HepG2 (cell line): ENCODE measurements around the gene ZNF653. TPM values are rescaled to one million over a fixed set of nuclear protein-coding genes. Genes with fewer than 3 reads are reported as not detected.

ENCODE experiments used
- ARNTL ChIP-seq: sonication (generic); formaldehyde crosslinking; IDR thresholded peaks from 2 replicates; pipeline ENCODE4 v1.4.0; 2020; ENCODE audit warnings: mild to moderate bottlenecking, missing genetic modification reagents
- DR1 ChIP-seq: sonication (generic); formaldehyde crosslinking; IDR thresholded peaks from 2 replicates; pipeline ENCODE4 v1.8.0; 2021; ENCODE audit warnings: mild to moderate bottlenecking, missing genetic modification reagents, inconsistent platforms
- E2F2 ChIP-seq: sonication (generic); formaldehyde crosslinking; IDR thresholded peaks from 2 replicates; pipeline ENCODE4 v1.4.0; 2020; ENCODE audit warnings: missing genetic modification reagents, borderline replicate concordance
- FOXM1 ChIP-seq: sonication (generic); formaldehyde crosslinking; IDR thresholded peaks from 2 replicates; pipeline ENCODE4 v1.5.0; 2020; ENCODE audit warnings: missing genetic modification reagents
- KDM5B ChIP-seq: sonication (generic); formaldehyde crosslinking; IDR thresholded peaks from 2 replicates; pipeline ENCODE4 v1.4.0; 2020; ENCODE audit warnings: missing genetic modification reagents, mild to moderate bottlenecking, borderline replicate concordance
- MIER3 ChIP-seq: IDR thresholded peaks from 2 replicates; pipeline ENCODE4 v1.6.1; 2016; ENCODE audit warnings: missing compliant biosample characterization, borderline replicate concordance
- MYPOP ChIP-seq: sonication (generic); formaldehyde crosslinking; IDR thresholded peaks from 2 replicates; pipeline ENCODE4 v1.8.1; 2023; ENCODE audit warnings: mild to moderate bottlenecking, moderate library complexity, missing genetic modification reagents
- NCOR1 ChIP-seq: fragments of 200-600 bp; sonication (generic); IDR thresholded peaks from 2 replicates; pipeline ENCODE4 v1.7.0; 2017; ENCODE audit warnings: antibody characterized with exemption, low read length, borderline replicate concordance
- NFATC3 ChIP-seq: sonication (generic); formaldehyde crosslinking; IDR thresholded peaks from 2 replicates; pipeline ENCODE4 v1.5.1; 2020; ENCODE audit warnings: mild to moderate bottlenecking, missing genetic modification reagents
- THAP8 ChIP-seq: sonication (generic); formaldehyde crosslinking; IDR thresholded peaks from 2 replicates; pipeline ENCODE4 v1.5.1; 2020; ENCODE audit warnings: missing genetic modification reagents, mild to moderate bottlenecking, borderline replicate concordance
- ZNF276 ChIP-seq: sonication (generic); formaldehyde crosslinking; IDR thresholded peaks from 2 replicates; pipeline ENCODE4 v1.4.0; 2020; ENCODE audit warnings: mild to moderate bottlenecking, low read depth, missing genetic modification reagents
- ZNF34 ChIP-seq: sonication (generic); formaldehyde crosslinking; IDR thresholded peaks from 2 replicates; pipeline ENCODE4 v1.4.0; 2020; ENCODE audit warnings: mild to moderate bottlenecking, missing genetic modification reagents, borderline replicate concordance
- ZNF615 ChIP-seq: sonication (generic); formaldehyde crosslinking; IDR thresholded peaks from 2 replicates; pipeline ENCODE4 v1.5.0; 2020; ENCODE audit warnings: mild to moderate bottlenecking, missing genetic modification reagents, borderline replicate concordance
- ZNF788 ChIP-seq: sonication (generic); formaldehyde crosslinking; IDR thresholded peaks from 2 replicates; pipeline ENCODE4 v1.5.0; 2020; ENCODE audit warnings: mild to moderate bottlenecking, missing genetic modification reagents, borderline replicate concordance
- polyA plus RNA-seq, 8 experiments: library from polyadenylated mRNA; depleted of rRNA in 3 of 8; stranded (reverse) in 7 of 8; unstranded in 1 of 8; fragments of >200 nt; fragmentation: Illumina TruSeq in 4 of 8; extraction: Trizol in 4 of 8; gene quantifications; 2 replicates each; pipeline versions ENCODE4 v1.2.1 to v1.2.3, GENCODE V29; 2011 to 2016; ENCODE audit warnings: low read depth in 4 of 8, missing spikeins in 1 of 8, mixed read lengths in 1 of 8; ENCODE audit not compliant: insufficient read depth in 1 of 8
- total RNA-seq, 5 experiments: library from RNA; depleted of rRNA; stranded (reverse); fragments of >200 nt; fragmentation: Illumina TruSeq; extraction: Trizol; gene quantifications; 2 replicates each; pipeline ENCODE4 v1.2.3, GENCODE V29; 2016; ENCODE audit warnings: low read depth in 1 of 5
- TF ChIP-seq, protein P1 (sequence below): sonication (generic); formaldehyde crosslinking; IDR thresholded peaks from 2 replicates; pipeline ENCODE4 v1.4.0; 2020; ENCODE audit warnings: missing genetic modification reagents
- TF ChIP-seq, protein P2 (sequence below): IDR thresholded peaks from 2 replicates; pipeline ENCODE4 v1.4.0; 2020; ENCODE audit warnings: mild to moderate bottlenecking, missing genetic modification reagents
- TF ChIP-seq, protein P3 (sequence below): sonication (generic); formaldehyde crosslinking; IDR thresholded peaks from 2 replicates; pipeline ENCODE4 v1.4.0; 2020; ENCODE audit warnings: low read depth, mild to moderate bottlenecking, missing genetic modification reagents

ZNF653 gene
- total and polyA plus RNA-seq, 2 of the 13 experiments (the other 11 are each of a cell fraction or from before 2014, with no cell fraction given) = 4.7 to 7.1 TPM

GRCh38 chr19:11530432-11530831 is 24.8 kb upstream of the ZNF653 start (continued):
- TF ChIP-seq, protein P1, sequence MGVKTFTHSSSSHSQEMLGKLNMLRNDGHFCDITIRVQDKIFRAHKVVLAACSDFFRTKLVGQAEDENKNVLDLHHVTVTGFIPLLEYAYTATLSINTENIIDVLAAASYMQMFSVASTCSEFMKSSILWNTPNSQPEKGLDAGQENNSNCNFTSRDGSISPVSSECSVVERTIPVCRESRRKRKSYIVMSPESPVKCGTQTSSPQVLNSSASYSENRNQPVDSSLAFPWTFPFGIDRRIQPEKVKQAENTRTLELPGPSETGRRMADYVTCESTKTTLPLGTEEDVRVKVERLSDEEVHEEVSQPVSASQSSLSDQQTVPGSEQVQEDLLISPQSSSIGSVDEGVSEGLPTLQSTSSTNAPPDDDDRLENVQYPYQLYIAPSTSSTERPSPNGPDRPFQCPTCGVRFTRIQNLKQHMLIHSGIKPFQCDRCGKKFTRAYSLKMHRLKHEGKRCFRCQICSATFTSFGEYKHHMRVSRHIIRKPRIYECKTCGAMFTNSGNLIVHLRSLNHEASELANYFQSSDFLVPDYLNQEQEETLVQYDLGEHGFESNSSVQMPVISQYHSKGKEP (CRISPR knock-in tag) = no peak
- TF ChIP-seq, protein P2, sequence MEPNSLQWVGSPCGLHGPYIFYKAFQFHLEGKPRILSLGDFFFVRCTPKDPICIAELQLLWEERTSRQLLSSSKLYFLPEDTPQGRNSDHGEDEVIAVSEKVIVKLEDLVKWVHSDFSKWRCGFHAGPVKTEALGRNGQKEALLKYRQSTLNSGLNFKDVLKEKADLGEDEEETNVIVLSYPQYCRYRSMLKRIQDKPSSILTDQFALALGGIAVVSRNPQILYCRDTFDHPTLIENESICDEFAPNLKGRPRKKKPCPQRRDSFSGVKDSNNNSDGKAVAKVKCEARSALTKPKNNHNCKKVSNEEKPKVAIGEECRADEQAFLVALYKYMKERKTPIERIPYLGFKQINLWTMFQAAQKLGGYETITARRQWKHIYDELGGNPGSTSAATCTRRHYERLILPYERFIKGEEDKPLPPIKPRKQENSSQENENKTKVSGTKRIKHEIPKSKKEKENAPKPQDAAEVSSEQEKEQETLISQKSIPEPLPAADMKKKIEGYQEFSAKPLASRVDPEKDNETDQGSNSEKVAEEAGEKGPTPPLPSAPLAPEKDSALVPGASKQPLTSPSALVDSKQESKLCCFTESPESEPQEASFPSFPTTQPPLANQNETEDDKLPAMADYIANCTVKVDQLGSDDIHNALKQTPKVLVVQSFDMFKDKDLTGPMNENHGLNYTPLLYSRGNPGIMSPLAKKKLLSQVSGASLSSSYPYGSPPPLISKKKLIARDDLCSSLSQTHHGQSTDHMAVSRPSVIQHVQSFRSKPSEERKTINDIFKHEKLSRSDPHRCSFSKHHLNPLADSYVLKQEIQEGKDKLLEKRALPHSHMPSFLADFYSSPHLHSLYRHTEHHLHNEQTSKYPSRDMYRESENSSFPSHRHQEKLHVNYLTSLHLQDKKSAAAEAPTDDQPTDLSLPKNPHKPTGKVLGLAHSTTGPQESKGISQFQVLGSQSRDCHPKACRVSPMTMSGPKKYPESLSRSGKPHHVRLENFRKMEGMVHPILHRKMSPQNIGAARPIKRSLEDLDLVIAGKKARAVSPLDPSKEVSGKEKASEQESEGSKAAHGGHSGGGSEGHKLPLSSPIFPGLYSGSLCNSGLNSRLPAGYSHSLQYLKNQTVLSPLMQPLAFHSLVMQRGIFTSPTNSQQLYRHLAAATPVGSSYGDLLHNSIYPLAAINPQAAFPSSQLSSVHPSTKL (CRISPR knock-in tag) = peak; percentile 58; the same call in 1 of the 2 replicates
- TF ChIP-seq ARNTL (CRISPR knock-in tag) = peak; percentile 95
- no peak for TF ChIP-seq ZNF615
- TF ChIP-seq KDM5B (CRISPR knock-in tag) = no peak
- TF ChIP-seq, protein P3, sequence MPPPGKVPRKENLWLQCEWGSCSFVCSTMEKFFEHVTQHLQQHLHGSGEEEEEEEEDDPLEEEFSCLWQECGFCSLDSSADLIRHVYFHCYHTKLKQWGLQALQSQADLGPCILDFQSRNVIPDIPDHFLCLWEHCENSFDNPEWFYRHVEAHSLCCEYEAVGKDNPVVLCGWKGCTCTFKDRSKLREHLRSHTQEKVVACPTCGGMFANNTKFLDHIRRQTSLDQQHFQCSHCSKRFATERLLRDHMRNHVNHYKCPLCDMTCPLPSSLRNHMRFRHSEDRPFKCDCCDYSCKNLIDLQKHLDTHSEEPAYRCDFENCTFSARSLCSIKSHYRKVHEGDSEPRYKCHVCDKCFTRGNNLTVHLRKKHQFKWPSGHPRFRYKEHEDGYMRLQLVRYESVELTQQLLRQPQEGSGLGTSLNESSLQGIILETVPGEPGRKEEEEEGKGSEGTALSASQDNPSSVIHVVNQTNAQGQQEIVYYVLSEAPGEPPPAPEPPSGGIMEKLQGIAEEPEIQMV (CRISPR knock-in tag) = no peak
- TF ChIP-seq E2F2 (CRISPR knock-in tag) = no peak
- TF ChIP-seq NCOR1 = no peak; the same call in 1 of the 2 replicates
- peak; percentile 42; the same call in 1 of the 2 replicates for TF ChIP-seq MIER3 (CRISPR knock-in tag)
- TF ChIP-seq ZNF276 = 0 out of 2 replicates have a peak, but pooled peaks have one; percentile 31
- no peak for TF ChIP-seq ZNF34 (CRISPR knock-in tag)
- no peak for TF ChIP-seq THAP8
- 0 out of 2 replicates have a peak, but pooled peaks have one; percentile 43 for TF ChIP-seq MYPOP (CRISPR knock-in tag)
- TF ChIP-seq NFATC3 (CRISPR knock-in tag) = no peak
- TF ChIP-seq FOXM1 (CRISPR knock-in tag) = no peak
- peak; percentile 55; the same call in 1 of the 2 replicates for TF ChIP-seq ZNF788 (CRISPR knock-in tag)
- no peak for TF ChIP-seq DR1 (CRISPR knock-in tag)
